Measurements from ENCODE around the gene FCER2.

GRCh38 chr19:7687177-7687576 is 14.8 kb downstream of the FCER2 start:
- TF ChIP-seq MYC (IDR thresholded peaks at IDR 0.05; ENCODE audit: borderline replicate concordance, low read length) (no peak), POLR2A (IDR thresholded peaks at IDR 0.05; ENCODE audit: low read length) (no peak), REST (IDR thresholded peaks at IDR 0.05) (no peak), RAD21 (conservative IDR thresholded peaks at IDR 0.05 in 1 of 2, IDR thresholded peaks at IDR 0.05 in 1 of 2) (no peak), ELK1 (IDR thresholded peaks at IDR 0.05; ENCODE audit: low read depth, low read length) (no peak)
